Breast epithelium (tissue), 3 donors: Measurements from ENCODE around the gene NFE2L1.

Experiments used
- POLR2A ChIP-seq: fragments of 450-650 bp; IDR thresholded peaks from one replicate; pipeline ENCODE4 v1.6.1; 2016; ENCODE audit warnings: antibody characterized with exemption, mild to moderate bottlenecking, moderate library complexity
- TF ChIP-seq, protein P1 (sequence below), 3 donors: fragments of 450-650 bp; IDR thresholded peaks; one replicate each; pipeline ENCODE4 v1.5.1; 2016 to 2017; ENCODE audit warnings: antibody characterized with exemption in 3 of 3, mild to moderate bottlenecking in 3 of 3, moderate library complexity in 3 of 3

DNA sequence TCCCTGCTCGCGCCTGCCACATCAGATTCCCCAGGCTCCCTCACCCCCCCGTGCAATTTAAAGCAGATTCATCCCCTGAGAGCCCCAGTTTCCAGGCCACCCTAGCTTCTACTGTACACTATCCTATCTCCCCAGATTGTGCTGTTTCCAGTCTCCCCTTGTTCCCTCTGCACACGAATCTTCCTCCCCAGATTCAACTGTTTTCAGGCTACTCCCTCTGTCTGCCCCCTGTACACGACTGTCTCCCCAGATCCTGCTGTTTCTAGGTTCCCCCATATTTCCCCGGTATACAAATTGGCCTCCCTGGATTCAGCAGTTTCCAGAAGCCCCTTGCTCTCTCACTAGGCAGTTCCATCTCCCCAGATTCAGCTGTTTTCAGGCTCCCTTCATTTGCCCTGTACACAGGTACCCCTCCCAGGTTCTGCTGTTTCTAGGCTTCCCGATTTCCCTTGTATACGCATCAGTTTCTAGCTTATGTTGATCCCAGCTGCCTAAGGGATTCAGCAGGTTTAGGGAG is 33.5 kb upstream of the NFE2L1 start:
- no peak for TF ChIP-seq POLR2A
- TF ChIP-seq, protein P1, sequence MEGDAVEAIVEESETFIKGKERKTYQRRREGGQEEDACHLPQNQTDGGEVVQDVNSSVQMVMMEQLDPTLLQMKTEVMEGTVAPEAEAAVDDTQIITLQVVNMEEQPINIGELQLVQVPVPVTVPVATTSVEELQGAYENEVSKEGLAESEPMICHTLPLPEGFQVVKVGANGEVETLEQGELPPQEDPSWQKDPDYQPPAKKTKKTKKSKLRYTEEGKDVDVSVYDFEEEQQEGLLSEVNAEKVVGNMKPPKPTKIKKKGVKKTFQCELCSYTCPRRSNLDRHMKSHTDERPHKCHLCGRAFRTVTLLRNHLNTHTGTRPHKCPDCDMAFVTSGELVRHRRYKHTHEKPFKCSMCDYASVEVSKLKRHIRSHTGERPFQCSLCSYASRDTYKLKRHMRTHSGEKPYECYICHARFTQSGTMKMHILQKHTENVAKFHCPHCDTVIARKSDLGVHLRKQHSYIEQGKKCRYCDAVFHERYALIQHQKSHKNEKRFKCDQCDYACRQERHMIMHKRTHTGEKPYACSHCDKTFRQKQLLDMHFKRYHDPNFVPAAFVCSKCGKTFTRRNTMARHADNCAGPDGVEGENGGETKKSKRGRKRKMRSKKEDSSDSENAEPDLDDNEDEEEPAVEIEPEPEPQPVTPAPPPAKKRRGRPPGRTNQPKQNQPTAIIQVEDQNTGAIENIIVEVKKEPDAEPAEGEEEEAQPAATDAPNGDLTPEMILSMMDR (IDR thresholded peaks at IDR 0.05) = no peak
